Naive B cell (primary cell): ENCODE data around the gene FAM3A. TPM values are rescaled to one million over a fixed set of nuclear protein-coding genes. Genes with fewer than 3 reads are reported as not detected.

Experiments used
- ATAC-seq, 2 donors: fragments of 150-1000 bp; cut with Tn5 transposase; 2 replicates each; pipeline ENCODE4 v1.10.0; 2021; ENCODE audit warnings: low read depth in 2 of 2, mild to moderate bottlenecking in 2 of 2, moderate library complexity in 2 of 2
- DNase-seq: peaks from one replicate; pipeline ENCODE4 v3.0.0; 2022
- H3K27ac Mint-ChIP-seq, 6 donors: one replicate each; pipeline ENCODE4 v1.8.0; 2020 to 2022; ENCODE audit warnings: mild to moderate bottlenecking in 6 of 6, mixed read lengths in 6 of 6, moderate library complexity in 5 of 6, inconsistent platforms in 2 of 6
- H3K27me3 Mint-ChIP-seq, 3 donors: one replicate each; pipeline ENCODE4 v1.8.0; 2021 to 2022; ENCODE audit warnings: mixed read lengths in 3 of 3, mild to moderate bottlenecking in 1 of 3
- H3K36me3 Mint-ChIP-seq, 2 donors: one replicate each; pipeline ENCODE4 v1.8.0; 2020 to 2022; ENCODE audit warnings: mixed read lengths in 2 of 2, inconsistent platforms in 1 of 2, mild to moderate bottlenecking in 1 of 2
- H3K4me1 Mint-ChIP-seq, 3 donors: one replicate each; pipeline ENCODE4 v1.8.0; 2020 to 2022; ENCODE audit warnings: mixed read lengths in 3 of 3, inconsistent platforms in 1 of 3, mild to moderate bottlenecking in 1 of 3, moderate library complexity in 1 of 3
- H3K4me3 Mint-ChIP-seq, 8 donors: one replicate each; pipeline ENCODE4 v1.8.0; 2020 to 2022; ENCODE audit warnings: mild to moderate bottlenecking in 8 of 8, mixed read lengths in 8 of 8, moderate library complexity in 8 of 8, inconsistent platforms in 2 of 8
- H3K9me3 Mint-ChIP-seq, 7 donors: one replicate each; pipeline ENCODE4 v1.8.0; 2020 to 2022; ENCODE audit warnings: mixed read lengths in 7 of 7, mild to moderate bottlenecking in 5 of 7, inconsistent platforms in 2 of 7, moderate library complexity in 1 of 7
- polyA plus RNA-seq, 6 donors: library from polyadenylated mRNA; unstranded; fragments of 300-500 nt; fragmentation: Illumina TruSeq; gene quantifications; one replicate each; pipeline ENCODE4 v1.2.3, GENCODE V29; 2021; ENCODE audit warnings: low read depth in 6 of 6

The FAM3A gene
- polyA plus RNA-seq, 6 donors from 2014 or later, result 13.4 to 24.1 (median 16.7) TPM

GRCh38 chrX:154466907-154467306, 49.1 kb downstream of the FAM3A start:
- H3K36me3 Mint-ChIP-seq, result no peaks in the 10 kb centered on the region
- DNase-seq (no peak), ATAC-seq (no peak)
- no peaks in the 10 kb centered on the region for H3K27me3 Mint-ChIP-seq
- peaks cover 0 to 2% (median 0%) of the 10 kb centered on the region in 7 donors for H3K9me3 Mint-ChIP-seq
- H3K27ac Mint-ChIP-seq, result no peak overlapping the region
- H3K4me3 Mint-ChIP-seq, result no peak overlapping the region
- peaks cover 0 to under 1% (median under 1%) of the 10 kb centered on the region in 3 donors for H3K4me1 Mint-ChIP-seq

DNA sequence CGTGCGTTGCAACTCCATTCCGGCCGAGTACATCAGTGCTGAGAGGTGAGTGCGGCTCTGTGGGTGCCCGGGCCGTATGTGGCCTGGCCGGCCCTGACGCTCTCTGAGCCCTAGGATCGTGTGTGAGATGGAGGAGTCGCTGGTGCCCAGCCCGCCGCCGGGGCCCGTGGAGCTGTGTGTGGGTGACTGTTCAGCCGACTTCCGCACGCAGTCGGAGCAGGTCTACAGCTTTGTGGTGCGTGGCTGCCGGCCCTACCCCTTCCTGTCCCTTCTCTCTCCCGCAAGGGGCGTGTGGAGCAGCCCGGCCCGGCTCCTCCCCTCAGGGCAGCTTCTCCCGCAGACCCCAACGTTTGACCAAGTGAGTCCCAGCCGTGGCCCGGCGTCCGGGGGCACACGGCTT, 50.0 kb downstream of the FAM3A start:
- H3K4me1 Mint-ChIP-seq, result peaks cover 0 to 6% (median 6%) of the 10 kb centered on the region in 3 donors
- H3K4me3 Mint-ChIP-seq, result no peak overlapping the region
- H3K9me3 Mint-ChIP-seq, result peaks cover 0 to 2% (median 0%) of the 10 kb centered on the region in 7 donors
- H3K27me3 Mint-ChIP-seq, result no peaks in the 10 kb centered on the region
- DNase-seq, result no peak
- H3K36me3 Mint-ChIP-seq, result no peaks in the 10 kb centered on the region
- H3K27ac Mint-ChIP-seq, result no peak overlapping the region
- no peak for ATAC-seq

DNA sequence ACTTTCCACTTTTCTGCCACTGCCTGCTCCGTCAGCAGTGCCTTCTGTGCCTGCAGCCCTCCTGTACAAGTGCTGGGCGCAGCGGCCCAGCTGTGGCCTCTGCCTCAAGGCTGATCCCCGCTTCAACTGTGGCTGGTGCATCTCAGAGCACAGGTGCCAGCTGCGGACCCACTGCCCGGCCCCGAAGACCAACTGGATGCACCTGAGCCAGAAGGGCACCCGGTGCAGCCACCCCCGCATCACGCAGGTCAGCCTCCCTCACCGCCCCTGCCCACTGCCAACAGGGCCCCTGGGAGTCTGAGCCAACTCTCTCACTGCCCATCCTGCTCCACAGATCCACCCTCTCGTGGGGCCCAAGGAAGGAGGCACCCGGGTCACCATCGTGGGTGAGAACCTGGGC, 50.4 kb downstream of the FAM3A start:
- Mint-ChIP-seq H3K9me3 (peaks cover 0 to 2% (median 0%) of the 10 kb centered on the region in 7 donors), H3K36me3 (no peaks in the 10 kb centered on the region), H3K4me3 (no peak overlapping the region), H3K4me1 (peaks cover 0 to 6% (median 6%) of the 10 kb centered on the region in 3 donors), H3K27me3 (no peaks in the 10 kb centered on the region), H3K27ac (peak overlapping the region in 1 of 6 donors; percentile 69)
- no peak for DNase-seq
- no peak for ATAC-seq

GRCh38 chrX:154464806-154465365, 51.1 kb downstream of the FAM3A start:
- Mint-ChIP-seq H3K36me3 (no peaks in the 10 kb centered on the region), H3K27ac (no peak overlapping the region), H3K9me3 (peaks cover 0 to 2% (median 0%) of the 10 kb centered on the region in 7 donors), H3K4me3 (no peak overlapping the region), H3K27me3 (no peaks in the 10 kb centered on the region), H3K4me1 (peaks cover 0 to 12% (median 10%) of the 10 kb centered on the region in 3 donors)
- no peak for ATAC-seq
- no peak for DNase-seq

DNA sequence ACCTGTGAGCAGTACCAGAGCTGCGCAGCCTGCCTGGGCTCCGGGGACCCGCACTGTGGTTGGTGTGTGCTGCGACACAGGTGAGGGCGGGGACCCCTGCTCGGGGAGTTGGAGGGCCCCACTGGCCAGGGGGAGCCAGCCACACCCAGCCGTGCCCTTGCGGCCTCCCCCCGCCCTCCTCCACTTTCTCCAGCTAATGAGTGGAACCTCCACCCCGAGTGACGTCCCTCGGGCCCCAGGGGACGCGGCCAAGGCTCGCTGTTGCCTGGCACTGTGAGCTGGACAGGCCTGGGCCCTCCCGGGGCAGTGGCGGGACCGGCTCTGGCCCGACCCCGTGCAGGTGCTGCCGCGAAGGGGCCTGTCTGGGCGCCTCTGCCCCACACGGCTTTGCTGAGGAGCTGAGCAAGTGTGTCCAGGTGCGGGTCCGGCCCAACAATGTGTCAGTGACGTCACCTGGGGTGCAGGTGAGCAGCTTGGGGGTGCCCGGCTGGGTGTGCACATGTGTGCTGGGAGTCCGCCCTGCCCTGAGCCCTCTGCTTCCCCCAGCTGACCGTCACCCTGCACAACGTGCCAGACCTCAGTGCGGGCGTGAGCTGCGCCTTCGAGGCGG, 52.3 kb downstream of the FAM3A start:
- H3K36me3 Mint-ChIP-seq, result no peaks in the 10 kb centered on the region
- no peaks in the 10 kb centered on the region for H3K27me3 Mint-ChIP-seq
- H3K9me3 Mint-ChIP-seq, result peaks cover 0 to 2% (median 0%) of the 10 kb centered on the region in 7 donors
- DNase-seq, result no peak
- no peak for ATAC-seq
- peak overlapping the region in 1 of 6 donors; percentile 21 for H3K27ac Mint-ChIP-seq
- peaks cover 4 to 21% (median 14%) of the 10 kb centered on the region in 3 donors for H3K4me1 Mint-ChIP-seq
- H3K4me3 Mint-ChIP-seq, result no peak overlapping the region

DNA sequence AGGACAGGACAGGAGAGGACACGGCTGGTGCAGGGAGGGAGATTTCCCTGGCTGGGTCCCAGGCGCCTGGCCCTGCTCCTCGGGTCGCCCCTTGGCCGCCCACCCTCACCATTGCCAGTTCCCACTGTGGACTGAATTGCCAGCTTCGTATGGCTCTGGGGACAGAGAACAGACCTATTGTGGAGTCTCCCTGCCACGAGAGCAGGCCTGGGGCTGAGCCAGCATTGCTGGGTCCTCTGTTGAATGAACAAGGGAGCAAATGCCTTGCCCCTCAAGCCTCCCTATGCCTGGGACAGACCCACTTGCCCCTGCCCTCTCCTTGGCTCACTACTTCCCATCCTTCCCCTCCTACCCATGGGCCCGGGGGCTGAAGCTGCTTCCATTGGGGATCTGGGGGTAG, 53.6 kb downstream of the FAM3A start:
- H3K27ac Mint-ChIP-seq, result no peak overlapping the region
- H3K4me3 Mint-ChIP-seq, result no peak overlapping the region
- no peak for ATAC-seq
- peaks cover 6 to 24% (median 16%) of the 10 kb centered on the region in 3 donors for H3K4me1 Mint-ChIP-seq
- peaks cover 0 to 3% (median 0%) of the 10 kb centered on the region in 7 donors for H3K9me3 Mint-ChIP-seq
- H3K36me3 Mint-ChIP-seq, result no peaks in the 10 kb centered on the region
- H3K27me3 Mint-ChIP-seq, result no peaks in the 10 kb centered on the region
- DNase-seq, result no peak

DNA sequence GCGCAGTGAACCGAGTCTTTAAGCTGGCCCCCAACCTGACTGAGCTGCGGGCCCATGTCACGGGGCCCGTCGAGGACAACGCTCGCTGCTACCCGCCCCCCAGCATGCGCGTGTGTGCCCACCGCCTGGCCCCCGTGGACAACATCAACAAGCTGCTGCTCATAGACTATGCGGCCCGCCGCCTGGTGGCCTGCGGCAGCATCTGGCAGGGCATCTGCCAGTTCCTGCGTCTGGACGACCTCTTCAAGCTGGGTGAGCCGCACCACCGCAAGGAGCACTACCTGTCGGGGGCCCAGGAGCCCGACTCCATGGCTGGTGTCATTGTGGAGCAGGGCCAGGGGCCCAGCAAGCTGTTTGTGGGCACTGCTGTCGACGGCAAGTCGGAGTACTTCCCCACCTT, 55.7 kb downstream of the FAM3A start:
- Mint-ChIP-seq H3K27me3 (no peaks in the 10 kb centered on the region), H3K27ac (no peak overlapping the region), H3K4me1 (peaks cover 9 to 28% (median 19%) of the 10 kb centered on the region in 3 donors), H3K4me3 (peak overlapping the region in 5 of 8 donors; percentile 5 to 74 (median 51)), H3K36me3 (no peaks in the 10 kb centered on the region), H3K9me3 (peaks cover 0 to 7% (median 0%) of the 10 kb centered on the region in 7 donors)
- DNase-seq, result no peak
- no peak for ATAC-seq

GRCh38 chrX:154459832-154460231, 56.2 kb downstream of the FAM3A start:
- no peak for ATAC-seq
- Mint-ChIP-seq H3K9me3 (peaks cover 0 to 9% (median 0%) of the 10 kb centered on the region in 7 donors), H3K27ac (no peak overlapping the region), H3K4me1 (peaks cover 9 to 28% (median 19%) of the 10 kb centered on the region in 3 donors), H3K36me3 (no peaks in the 10 kb centered on the region), H3K4me3 (peak overlapping the region in 7 of 8 donors; percentile 29 to 89 (median 73)), H3K27me3 (no peaks in the 10 kb centered on the region)
- DNase-seq, result no peak

DNA sequence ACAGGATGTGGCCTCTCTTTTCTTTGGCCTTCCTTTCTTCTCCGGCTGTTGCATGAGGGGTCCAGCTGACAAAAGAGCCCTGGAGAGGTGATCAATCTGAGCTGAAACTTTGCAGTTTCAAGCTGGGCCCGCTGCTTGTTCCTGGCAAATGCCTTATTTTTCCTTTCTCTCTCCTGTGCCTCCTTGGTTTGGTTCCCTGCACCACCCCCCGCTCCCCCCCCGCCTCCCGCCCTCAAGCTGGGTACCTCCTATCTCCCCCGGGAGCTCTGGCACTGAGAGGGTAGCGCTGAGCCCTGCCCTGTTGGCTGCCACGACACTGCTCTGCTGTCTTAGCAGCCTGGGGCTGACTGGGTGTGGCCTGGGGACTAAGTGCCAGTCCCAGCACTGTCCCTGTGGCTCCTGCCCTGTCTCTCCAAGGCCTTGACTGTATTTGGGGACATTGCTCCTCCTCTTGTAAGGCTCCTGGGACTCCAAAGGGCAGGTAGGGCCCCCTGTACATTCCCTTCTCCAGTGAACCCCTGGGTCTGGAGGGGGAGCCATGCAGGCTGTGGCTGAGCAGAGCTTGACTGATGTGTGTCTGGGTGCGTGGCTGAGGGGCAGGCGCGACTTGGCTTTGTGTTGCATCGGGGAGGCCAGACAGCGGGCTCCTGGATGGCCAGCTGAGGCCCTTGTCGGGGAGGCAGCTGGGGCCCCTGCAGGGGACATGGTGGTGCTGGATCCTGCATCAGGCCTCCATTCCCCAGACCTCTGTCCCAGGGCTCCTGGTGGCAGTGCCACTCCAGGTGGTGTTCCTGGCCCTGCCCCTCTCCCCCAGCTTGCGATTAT, 56.9 kb downstream of the FAM3A start:
- H3K9me3 Mint-ChIP-seq, result peaks cover 0 to 9% (median 0%) of the 10 kb centered on the region in 7 donors

DNA sequence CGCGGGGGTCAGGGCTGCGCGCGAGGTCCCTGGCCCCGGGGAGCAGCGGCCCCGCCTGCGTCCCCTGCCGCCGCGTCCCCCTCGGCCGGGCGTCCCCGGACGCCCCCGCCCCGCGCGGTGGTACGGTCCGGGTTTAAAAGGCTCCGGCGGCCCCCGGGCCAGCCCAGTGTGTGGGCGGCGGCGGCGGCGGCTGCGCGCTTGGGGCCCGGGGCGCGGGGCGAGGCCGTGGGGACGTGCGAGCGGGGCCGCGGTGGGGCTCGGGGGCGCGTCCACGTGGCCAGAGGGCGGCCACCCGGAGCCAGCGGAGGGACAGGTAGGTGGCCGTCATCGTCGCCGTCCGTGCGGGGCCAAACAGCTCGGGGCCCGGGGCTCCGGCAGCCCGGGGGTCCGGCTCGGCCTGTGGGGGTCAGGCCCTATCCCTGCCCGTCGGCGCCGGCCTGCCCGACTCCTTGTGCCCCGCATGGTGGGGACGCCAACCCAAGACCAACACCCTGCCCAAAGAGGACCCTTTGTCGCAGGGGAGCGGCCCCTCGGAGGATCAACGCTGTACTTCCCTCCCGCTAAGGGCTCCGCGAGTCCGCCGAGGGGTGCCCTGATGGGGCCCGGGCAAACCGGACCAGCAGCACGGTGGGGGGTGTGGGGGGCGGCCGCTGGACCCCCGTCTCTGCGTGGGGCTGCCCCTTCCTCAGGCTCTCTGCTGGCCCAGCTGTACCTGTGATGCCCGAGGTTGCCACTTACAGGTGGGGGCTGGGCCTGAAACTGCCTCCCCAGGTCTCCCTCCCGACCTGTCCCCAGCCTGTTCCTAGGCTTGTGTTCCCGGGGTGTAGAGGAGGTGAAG, 57.7 kb downstream of the FAM3A start, which contains the start of gene PLXNA3:
TSS of gene PLXNA3 (plus strand) at position 166 of the 838 bp plus-strand sequence. CDS start 1,903 bp downstream, outside the sequence.
- Mint-ChIP-seq H3K4me3 (peak within 1 kb of the TSS; percentile 86 to 97 (median 92)), H3K4me1 (peaks cover 11 to 28% (median 19%) of the 10 kb centered on the region in 3 donors), H3K27me3 (no peaks in the 10 kb centered on the region), H3K27ac (peak within 1 kb of the TSS; percentile 69 to 97 (median 94)), H3K36me3 (no peaks in the 10 kb centered on the region), H3K9me3 (peaks cover 0 to 9% (median 0%) of the 10 kb centered on the region in 7 donors)
- DNase-seq, result peak; percentile 71
- peak; percentile 79 to 82 for ATAC-seq

More for the DNA sequence above, 56.9 kb downstream of the FAM3A start:
- H3K27ac Mint-ChIP-seq, result peak overlapping the region in 4 of 6 donors; percentile 25 to 76 (median 64)
- H3K4me3 Mint-ChIP-seq, result peak overlapping the region; percentile 74 to 89 (median 84)
- ATAC-seq, result peak in 1 of 2 donors; percentile 14
- DNase-seq, result no peak
- H3K4me1 Mint-ChIP-seq, result peaks cover 11 to 28% (median 19%) of the 10 kb centered on the region in 3 donors
- no peaks in the 10 kb centered on the region for H3K27me3 Mint-ChIP-seq
- H3K36me3 Mint-ChIP-seq, result no peaks in the 10 kb centered on the region

- peak; percentile 73 for DNase-seq
- Mint-ChIP-seq H3K27me3 (no peaks in the 10 kb centered on the region), H3K4me1 (peaks cover 11 to 28% (median 19%) of the 10 kb centered on the region in 3 donors), H3K4me3 (peak overlapping the region; percentile 86 to 97 (median 92)), H3K9me3 (peaks cover 0 to 7% (median 0%) of the 10 kb centered on the region in 7 donors), H3K36me3 (no peaks in the 10 kb centered on the region), H3K27ac (peak overlapping the region; percentile 69 to 97 (median 94))
- ATAC-seq, result peak; percentile 73 to 75
Measured at GRCh38 chrX:154457491-154458115, 58.4 kb downstream of the FAM3A start.
